Dendritic cell treated with granulocyte-macrophage colony-stimulating factor and Interleukin-4, amounts not matched to agents 40 ng/mL and 50 ng/mL, for 4 days (primary cell): ENCODE measurements around the gene KIFC1.
"Not testable (repeated sequence)": the region's sequence is repeated elsewhere in the genome, so short reads cannot be mapped to it uniquely, and the experiment has no call there.

Source experiments
- H3K27ac Mint-ChIP-seq: one replicate; pipeline ENCODE4 v1.8.0; 2022; ENCODE audit warnings: mild to moderate bottlenecking, mixed read lengths
- H3K27me3 Mint-ChIP-seq: one replicate; pipeline ENCODE4 v1.8.0; 2022; ENCODE audit warnings: mild to moderate bottlenecking, mixed read lengths
- H3K36me3 Mint-ChIP-seq: one replicate; pipeline ENCODE4 v1.8.0; 2022; ENCODE audit warnings: low read depth, mixed read lengths
- H3K4me1 Mint-ChIP-seq: one replicate; pipeline ENCODE4 v1.8.0; 2022; ENCODE audit warnings: low read depth, mixed read lengths
- H3K4me3 Mint-ChIP-seq: one replicate; pipeline ENCODE4 v1.8.0; 2022; ENCODE audit warnings: mild to moderate bottlenecking, moderate library complexity, mixed read lengths
- H3K9me3 Mint-ChIP-seq: one replicate; pipeline ENCODE4 v1.8.0; 2022; ENCODE audit warnings: mixed read lengths
- intact Hi-C: fragments of 100-400 bp; cut with micrococcal nuclease; formaldehyde crosslinking; loops from one replicate; pipeline ENCODE4 v1.15.0; 2022

The KIFC1 gene

GRCh38 chr6:33365206-33365971 is 26.2 kb upstream of the KIFC1 start:
- H3K36me3 Mint-ChIP-seq, H3K4me3 Mint-ChIP-seq, intact Hi-C loops, H3K27me3 Mint-ChIP-seq, H3K4me1 Mint-ChIP-seq, H3K9me3 Mint-ChIP-seq: not testable (repeated sequence)
- peak overlapping the region; percentile 68 for H3K27ac Mint-ChIP-seq

GRCh38 chr6:33367009-33367714 is 24.5 kb upstream of the KIFC1 start:
- intact Hi-C loops: no loop called here
- no peaks in the 10 kb centered on the region for H3K9me3 Mint-ChIP-seq
- no peaks in the 10 kb centered on the region for H3K36me3 Mint-ChIP-seq
- peaks cover 9% of the 10 kb centered on the region for H3K4me1 Mint-ChIP-seq
- H3K27ac Mint-ChIP-seq: no peak overlapping the region
- H3K4me3 Mint-ChIP-seq: no peak overlapping the region
- H3K27me3 Mint-ChIP-seq: no peaks in the 10 kb centered on the region

GRCh38 chr6:33367715-33368025 is 24.0 kb upstream of the KIFC1 start:
- H3K4me1 Mint-ChIP-seq: peaks cover 10% of the 10 kb centered on the region
- H3K27me3 Mint-ChIP-seq, H3K4me3 Mint-ChIP-seq, H3K27ac Mint-ChIP-seq, H3K36me3 Mint-ChIP-seq, H3K9me3 Mint-ChIP-seq, intact Hi-C loops: not testable (repeated sequence)

- H3K27ac Mint-ChIP-seq, intact Hi-C loops, H3K36me3 Mint-ChIP-seq, H3K27me3 Mint-ChIP-seq, H3K4me3 Mint-ChIP-seq, H3K9me3 Mint-ChIP-seq: not testable (repeated sequence)
- peaks cover 37% of the 10 kb centered on the region for H3K4me1 Mint-ChIP-seq
Measured at GRCh38 chr6:33371901-33372300, 19.7 kb upstream of the KIFC1 start.

GRCh38 chr6:33372526-33373123 is 19.0 kb upstream of the KIFC1 start:
- no peak overlapping the region for H3K4me3 Mint-ChIP-seq
- intact Hi-C loops: no loop called here
- H3K27ac Mint-ChIP-seq: peak overlapping the region; percentile 75
- no peaks in the 10 kb centered on the region for H3K9me3 Mint-ChIP-seq
- H3K36me3 Mint-ChIP-seq: no peaks in the 10 kb centered on the region
- H3K4me1 Mint-ChIP-seq: peaks cover 37% of the 10 kb centered on the region
- H3K27me3 Mint-ChIP-seq: no peaks in the 10 kb centered on the region

GRCh38 chr6:33373960-33374910 is 17.4 kb upstream of the KIFC1 start:
- Mint-ChIP-seq H3K36me3 (no peaks in the 10 kb centered on the region), H3K27me3 (no peaks in the 10 kb centered on the region), H3K4me3 (no peak overlapping the region), H3K9me3 (no peaks in the 10 kb centered on the region), H3K27ac (peak overlapping the region; percentile 75), H3K4me1 (peaks cover 37% of the 10 kb centered on the region)
- intact Hi-C loops: no loop called here

- Mint-ChIP-seq H3K9me3 (no peaks in the 10 kb centered on the region), H3K4me3 (no peak overlapping the region), H3K4me1 (peaks cover 37% of the 10 kb centered on the region), H3K27me3 (no peaks in the 10 kb centered on the region), H3K27ac (peak overlapping the region; percentile 75), H3K36me3 (no peaks in the 10 kb centered on the region)
- intact Hi-C loops: no loop called here
Measured at GRCh38 chr6:33375143-33375671, 16.4 kb upstream of the KIFC1 start.

- no peak overlapping the region for H3K27ac Mint-ChIP-seq
- intact Hi-C loops: no loop called here
- peaks cover 2% of the 10 kb centered on the region for H3K27me3 Mint-ChIP-seq
Measured at GRCh38 chr6:33377171-33377570, 14.5 kb upstream of the KIFC1 start.

GRCh38 chr6:33379184-33379583 is 12.4 kb upstream of the KIFC1 start:
- H3K27ac Mint-ChIP-seq, H3K4me3 Mint-ChIP-seq, intact Hi-C loops, H3K27me3 Mint-ChIP-seq, H3K36me3 Mint-ChIP-seq, H3K9me3 Mint-ChIP-seq: not testable (repeated sequence)
- H3K4me1 Mint-ChIP-seq: peaks cover 24% of the 10 kb centered on the region

More at GRCh38 chr6:33377171-33377570, 14.5 kb upstream of the KIFC1 start:
- no peaks in the 10 kb centered on the region for H3K9me3 Mint-ChIP-seq
- H3K4me3 Mint-ChIP-seq: no peak overlapping the region
- H3K36me3 Mint-ChIP-seq: no peaks in the 10 kb centered on the region
- peaks cover 37% of the 10 kb centered on the region for H3K4me1 Mint-ChIP-seq

GRCh38 chr6:33380272-33380981 is 11.2 kb upstream of the KIFC1 start:
- Mint-ChIP-seq H3K4me1 (peaks cover 16% of the 10 kb centered on the region), H3K27me3 (peaks cover 2% of the 10 kb centered on the region), H3K27ac (no peak overlapping the region), H3K4me3 (no peak overlapping the region), H3K9me3 (no peaks in the 10 kb centered on the region), H3K36me3 (no peaks in the 10 kb centered on the region)
- intact Hi-C loops: no loop called here

- no peaks in the 10 kb centered on the region for H3K9me3 Mint-ChIP-seq
- no peak overlapping the region for H3K27ac Mint-ChIP-seq
- H3K4me1 Mint-ChIP-seq: peaks cover 5% of the 10 kb centered on the region
- no peak overlapping the region for H3K4me3 Mint-ChIP-seq
- no peaks in the 10 kb centered on the region for H3K36me3 Mint-ChIP-seq
- H3K27me3 Mint-ChIP-seq: peaks cover 2% of the 10 kb centered on the region
- intact Hi-C loops: no loop called here
Measured at GRCh38 chr6:33383427-33384185, 8.0 kb upstream of the KIFC1 start.

GRCh38 chr6:33384581-33385020 is 7.0 kb upstream of the KIFC1 start:
- peaks cover 5% of the 10 kb centered on the region for H3K4me1 Mint-ChIP-seq
- H3K27me3 Mint-ChIP-seq: peaks cover 2% of the 10 kb centered on the region
- H3K27ac Mint-ChIP-seq: no peak overlapping the region
- no peaks in the 10 kb centered on the region for H3K9me3 Mint-ChIP-seq
- no peaks in the 10 kb centered on the region for H3K36me3 Mint-ChIP-seq
- H3K4me3 Mint-ChIP-seq: no peak overlapping the region
- intact Hi-C loops: no loop called here
